Measurements from ENCODE around the gene DIDO1.

- TF ChIP-seq POLR2A (IDR thresholded peaks at IDR 0.05) (no peak), CTCF (IDR thresholded peaks at IDR 0.05) (no peak)
Measured at GRCh38 chr20:62876902-62877816, 49.1 kb downstream of the DIDO1 start.
